SKM-1 (cell line): ENCODE results near the gene PCNX2.
"Not testable (repeated sequence)": the region's sequence is repeated elsewhere in the genome, so short reads cannot be mapped to it uniquely, and the experiment has no call there.

Experiments used
- DNase-seq: peaks from one replicate; lab custom pipeline; 2025; ENCODE audit not compliant: unreplicated experiment; lab: John Stamatoyannopoulos, UW

The PCNX2 gene

DNA sequence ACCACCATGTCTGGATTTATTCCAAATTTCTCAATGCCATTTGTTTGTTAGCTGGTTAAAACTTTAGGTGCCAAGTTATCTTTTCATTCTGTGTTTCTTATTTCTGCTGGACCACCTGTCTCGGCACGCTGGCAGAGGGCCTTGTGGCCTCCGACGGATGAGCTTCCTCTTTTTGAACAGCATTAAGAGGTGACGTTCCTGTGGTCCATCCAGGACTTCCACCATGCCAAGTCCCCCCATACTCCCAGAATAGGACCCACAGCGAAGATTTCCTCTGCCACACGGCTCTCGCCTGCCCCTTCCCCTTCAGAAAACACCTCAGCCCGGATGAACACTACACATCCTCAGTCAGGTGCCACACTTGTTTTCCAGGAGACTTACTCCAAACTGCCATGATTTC, 271.3 kb downstream of the PCNX2 start:
- DNase-seq: no peak

GRCh38 chr1:233022246-233022645, 273.3 kb downstream of the PCNX2 start:
- DNase-seq: no peak

DNA sequence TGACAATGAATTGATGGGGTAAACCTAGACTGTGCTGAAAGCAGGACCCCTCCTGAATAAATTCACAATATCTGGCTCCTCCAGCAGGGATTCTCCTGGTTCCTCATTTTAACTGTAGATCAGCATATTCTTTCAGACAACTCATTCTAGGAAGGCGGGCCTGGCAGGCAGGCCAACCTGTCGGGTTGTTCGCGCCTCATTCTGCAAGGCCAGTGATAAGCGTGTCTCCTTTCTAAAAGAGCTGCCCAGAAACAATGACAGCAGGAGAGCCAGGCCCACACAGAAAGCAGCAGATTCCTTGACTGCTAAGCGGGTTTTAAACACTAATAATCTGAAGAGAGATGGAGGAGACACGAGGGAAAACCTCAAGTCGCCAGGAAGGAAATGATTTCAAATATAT, 275.1 kb downstream of the PCNX2 start:
- DNase-seq: no peak

GRCh38 chr1:233019778-233020325, 275.7 kb downstream of the PCNX2 start:
- DNase-seq: no peak

DNA sequence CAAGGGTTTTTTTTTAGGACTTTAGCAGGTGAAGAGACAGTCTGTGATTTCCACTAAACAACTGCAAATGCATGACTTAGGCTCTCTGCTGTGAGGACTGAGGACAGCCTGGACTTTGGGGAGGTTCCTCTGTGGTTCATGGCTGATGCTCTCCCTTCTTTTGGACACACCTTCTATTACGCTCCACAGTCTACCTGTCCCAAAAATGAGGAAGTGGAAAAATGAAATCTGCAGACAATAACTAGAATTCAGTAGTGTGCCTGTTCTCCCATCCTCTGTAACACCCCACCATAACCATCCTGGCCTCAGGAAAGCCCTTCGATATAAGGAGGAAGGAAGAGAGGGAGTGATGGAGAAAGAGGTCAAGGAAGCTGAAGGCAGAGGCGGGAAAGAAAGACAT, 276.4 kb downstream of the PCNX2 start:
- no peak for DNase-seq

- no peak for DNase-seq
Observed at GRCh38 chr1:233016798-233017197, 278.7 kb downstream of the PCNX2 start.

GRCh38 chr1:233015965-233016364, 279.6 kb downstream of the PCNX2 start:
- DNase-seq: no peak

GRCh38 chr1:233012021-233012420, 283.5 kb downstream of the PCNX2 start:
- DNase-seq: no peak

- DNase-seq: no peak
Observed at GRCh38 chr1:233010146-233010545, 285.4 kb downstream of the PCNX2 start.

DNA sequence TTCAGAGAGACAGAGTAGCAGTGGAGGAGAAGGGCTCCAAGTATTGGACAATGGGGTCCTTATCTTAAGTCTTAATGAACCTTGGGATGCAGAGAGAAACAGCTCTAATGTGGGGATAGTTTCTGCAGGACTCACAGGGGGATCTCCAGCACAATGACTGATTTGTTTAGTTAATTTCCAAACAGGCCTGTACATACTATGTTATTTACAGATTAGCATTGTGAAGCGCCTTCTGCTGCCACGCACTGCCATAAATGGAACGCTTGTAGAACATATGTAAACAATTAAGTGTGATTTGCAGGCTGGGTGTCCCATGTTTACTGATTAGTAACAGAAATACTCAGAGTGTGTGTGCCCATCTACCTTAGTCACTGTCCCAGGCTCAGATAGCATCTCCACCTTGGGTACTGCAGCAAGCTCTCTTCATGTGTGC, 289.0 kb downstream of the PCNX2 start:
- DNase-seq: no peak

DNA sequence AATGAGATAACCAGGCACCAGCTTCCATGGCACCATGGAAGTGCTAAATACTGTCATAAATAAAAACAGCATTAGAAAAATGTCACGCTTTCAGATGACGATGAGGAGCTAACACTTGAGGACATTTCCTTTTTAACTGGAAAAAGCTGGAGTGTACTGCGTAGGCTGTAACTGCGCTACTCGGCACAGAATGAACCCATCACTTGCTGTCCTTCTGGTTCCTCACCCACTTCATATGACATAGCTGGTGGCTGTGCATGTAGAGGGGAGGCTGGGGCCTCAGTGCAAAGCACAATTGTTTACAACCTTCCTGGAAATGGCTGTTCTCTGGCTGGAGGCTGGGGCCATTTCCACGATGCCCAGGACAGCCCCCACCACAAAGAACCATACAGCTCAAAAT, 289.4 kb downstream of the PCNX2 start:
- no peak for DNase-seq

GRCh38 chr1:233005703-233006102, 289.8 kb downstream of the PCNX2 start:
- no peak for DNase-seq

DNA sequence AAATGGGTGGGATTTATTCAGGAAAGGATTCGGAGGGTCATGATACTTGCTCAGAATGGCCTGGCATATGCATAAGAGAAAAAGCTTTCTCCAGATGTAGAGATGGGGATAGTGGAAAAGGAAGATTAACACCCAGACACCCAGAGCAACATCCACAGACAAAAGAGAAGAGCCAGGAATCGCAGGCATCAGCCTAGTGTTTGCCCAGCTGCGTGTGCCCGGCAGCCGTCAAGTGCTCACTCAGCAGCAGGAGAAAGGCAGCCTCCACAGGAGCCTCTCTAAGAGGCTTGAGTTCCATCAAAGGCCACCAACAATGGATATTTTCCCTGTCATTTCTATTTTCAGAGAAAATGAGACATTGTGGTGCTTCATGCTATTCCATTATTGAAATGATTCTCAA, 290.4 kb downstream of the PCNX2 start:
- DNase-seq: no peak

GRCh38 chr1:233004451-233004850, 291.1 kb downstream of the PCNX2 start:
- DNase-seq: no peak

- not testable (repeated sequence) for DNase-seq
Observed at GRCh38 chr1:233003638-233004037, 291.9 kb downstream of the PCNX2 start.

DNA sequence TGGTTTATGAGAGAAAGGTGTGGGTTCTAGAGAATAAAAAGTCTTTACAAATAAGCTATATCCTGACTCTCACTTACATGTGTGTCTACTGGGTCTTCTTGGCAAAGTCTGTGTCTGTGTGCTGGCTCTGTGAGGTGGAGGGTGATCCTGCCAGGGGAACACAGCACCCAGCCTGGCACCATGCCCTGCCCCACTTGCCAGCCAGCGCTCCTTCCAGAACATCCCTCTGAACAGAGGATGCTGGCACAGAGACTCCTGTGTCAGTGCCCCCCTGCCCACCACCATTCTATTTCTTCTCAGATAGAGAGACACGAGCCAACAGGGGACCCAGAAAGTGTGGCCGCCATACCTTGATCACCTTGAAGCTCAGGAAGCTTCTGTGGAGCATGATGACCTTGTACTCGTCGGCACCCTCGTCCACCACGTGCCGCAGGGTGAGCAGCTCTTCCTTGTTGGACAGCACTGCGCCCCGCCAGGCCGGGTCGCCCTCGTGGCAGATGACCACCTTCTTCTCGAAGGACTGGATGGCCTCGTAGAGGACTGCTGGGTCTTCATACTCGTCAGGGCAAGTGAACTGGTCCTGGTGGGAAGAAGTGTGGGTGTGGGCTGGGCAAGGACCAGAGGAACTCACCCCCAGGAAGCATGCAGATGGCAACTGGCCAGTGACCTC, 295.4 kb downstream of the PCNX2 start:
- DNase-seq: no peak

DNA sequence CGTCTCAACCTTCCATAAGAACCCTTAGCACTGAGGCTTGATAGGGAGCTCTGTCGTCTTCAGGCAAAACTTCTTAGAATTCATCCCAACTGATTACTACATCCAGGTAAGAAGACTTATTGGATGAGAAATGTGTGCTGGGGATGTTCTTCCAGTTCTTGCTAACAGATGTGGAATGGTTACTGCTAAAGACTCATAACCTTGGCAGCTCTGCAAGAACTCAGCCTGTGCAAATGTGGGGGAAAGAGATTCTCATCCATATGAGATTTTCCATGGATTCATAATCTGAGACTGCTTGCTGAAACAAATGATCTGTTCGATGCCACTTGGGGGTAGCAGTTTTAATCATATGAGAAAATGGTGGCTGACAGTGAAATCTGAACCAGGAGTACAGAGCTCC, 296.9 kb downstream of the PCNX2 start:
- no peak for DNase-seq

DNA sequence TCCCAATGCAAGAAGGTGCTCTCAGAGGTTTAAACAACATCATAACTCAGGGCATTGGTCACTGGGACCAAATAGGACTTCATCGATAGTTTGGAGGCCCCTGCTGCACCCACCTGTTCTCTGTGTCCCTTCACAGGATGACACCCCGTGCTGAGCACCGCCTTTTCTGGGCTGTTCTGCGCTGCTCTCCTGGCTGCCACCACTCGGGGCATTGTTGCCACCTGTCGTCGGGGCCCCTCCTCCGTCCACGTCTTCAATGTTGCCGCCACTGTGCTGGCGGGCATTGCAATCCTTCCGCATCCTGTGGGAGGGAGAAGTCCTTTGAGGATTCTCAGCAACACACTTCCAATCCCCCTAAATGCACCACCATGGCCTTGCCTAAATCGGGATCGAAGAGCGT, 297.4 kb downstream of the PCNX2 start:
- DNase-seq: no peak

GRCh38 chr1:232996143-232996542, 299.4 kb downstream of the PCNX2 start:
- DNase-seq: no peak

DNA sequence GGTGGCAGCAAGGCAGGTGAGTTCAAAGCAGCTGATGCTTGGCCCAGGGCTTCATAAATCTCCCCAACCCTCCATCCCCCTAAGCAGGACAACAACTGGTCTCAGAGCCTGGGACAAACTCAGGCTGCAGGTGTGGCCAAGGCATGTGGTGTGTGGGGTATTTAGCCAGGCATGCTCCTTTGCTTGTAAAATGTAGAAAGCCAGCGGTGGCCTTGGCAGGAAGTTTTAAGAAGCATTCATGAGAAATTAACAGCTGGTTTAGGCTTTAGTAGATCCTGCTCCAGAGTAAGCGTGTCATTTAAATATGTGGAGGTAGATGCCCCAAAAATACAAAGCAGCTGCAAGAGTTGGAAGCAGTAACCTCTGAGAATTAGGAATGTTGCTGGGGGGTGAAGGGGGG, 300.3 kb downstream of the PCNX2 start:
- DNase-seq: no peak

DNA sequence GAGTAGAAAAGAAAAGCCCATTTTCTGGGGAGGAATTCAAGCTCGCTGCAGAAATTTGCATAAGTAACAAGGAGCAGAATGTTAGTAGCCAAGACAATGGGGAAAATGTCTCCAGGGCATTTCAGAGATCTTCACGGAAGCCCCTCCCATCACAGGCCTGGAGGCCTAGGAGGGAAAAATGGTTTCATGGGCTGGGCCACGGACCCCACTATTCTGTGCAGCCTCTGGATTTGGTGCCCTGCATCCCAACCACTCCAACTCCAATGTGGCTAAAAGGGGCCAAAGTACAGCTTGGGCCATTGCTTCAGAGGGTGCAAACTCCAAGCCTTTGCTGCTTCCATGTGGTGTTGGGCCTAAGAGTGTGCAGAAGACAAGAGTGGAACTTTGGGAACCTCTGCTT, 302.0 kb downstream of the PCNX2 start:
- no peak for DNase-seq

DNA sequence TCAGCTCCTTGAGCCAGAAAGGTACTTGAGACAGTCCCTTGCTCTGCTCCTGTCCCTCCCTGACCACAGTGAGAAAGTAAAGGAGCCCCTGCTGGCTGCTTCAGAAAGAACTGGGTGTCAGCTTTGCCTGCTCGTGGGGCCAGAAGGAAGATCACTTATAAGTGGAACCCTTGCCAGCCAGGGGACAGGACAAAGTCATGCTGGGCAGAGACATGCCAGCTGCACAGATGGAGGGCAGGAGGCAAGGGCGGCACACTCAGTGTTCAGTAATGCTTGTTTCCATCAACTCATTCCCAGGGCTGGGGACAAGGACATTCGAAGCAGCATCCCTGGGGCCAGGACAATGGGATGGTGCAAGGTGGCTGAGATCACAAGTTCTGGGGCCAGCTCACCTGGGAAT, 303.3 kb downstream of the PCNX2 start:
- no peak for DNase-seq

DNA sequence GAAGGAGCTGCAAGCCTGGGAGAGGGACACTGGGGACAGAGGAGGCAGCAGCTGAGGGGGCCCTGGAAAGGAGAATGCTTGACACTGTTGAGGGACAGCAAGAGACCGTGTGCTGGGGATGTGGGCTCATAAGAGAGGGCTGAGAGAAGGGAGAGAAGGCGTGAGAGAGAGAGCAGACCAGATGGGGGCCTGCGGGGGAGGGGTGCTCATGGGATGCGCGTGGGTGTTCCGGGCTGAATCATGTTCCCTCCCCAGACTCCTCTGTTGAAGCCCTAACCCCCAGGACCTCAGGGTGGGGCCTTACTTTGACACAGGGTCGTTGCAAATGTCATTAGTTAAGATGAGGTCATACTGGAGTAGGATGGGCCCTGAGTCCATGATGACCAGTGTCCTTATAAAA, 304.3 kb downstream of the PCNX2 start:
- no peak for DNase-seq
